ENCODE data around the gene ZNF280C.
"Not testable (repeated sequence)": the region's sequence is repeated elsewhere in the genome, so short reads cannot be mapped to it uniquely, and the experiment has no call there.

Gene ZNF280C, protein sequence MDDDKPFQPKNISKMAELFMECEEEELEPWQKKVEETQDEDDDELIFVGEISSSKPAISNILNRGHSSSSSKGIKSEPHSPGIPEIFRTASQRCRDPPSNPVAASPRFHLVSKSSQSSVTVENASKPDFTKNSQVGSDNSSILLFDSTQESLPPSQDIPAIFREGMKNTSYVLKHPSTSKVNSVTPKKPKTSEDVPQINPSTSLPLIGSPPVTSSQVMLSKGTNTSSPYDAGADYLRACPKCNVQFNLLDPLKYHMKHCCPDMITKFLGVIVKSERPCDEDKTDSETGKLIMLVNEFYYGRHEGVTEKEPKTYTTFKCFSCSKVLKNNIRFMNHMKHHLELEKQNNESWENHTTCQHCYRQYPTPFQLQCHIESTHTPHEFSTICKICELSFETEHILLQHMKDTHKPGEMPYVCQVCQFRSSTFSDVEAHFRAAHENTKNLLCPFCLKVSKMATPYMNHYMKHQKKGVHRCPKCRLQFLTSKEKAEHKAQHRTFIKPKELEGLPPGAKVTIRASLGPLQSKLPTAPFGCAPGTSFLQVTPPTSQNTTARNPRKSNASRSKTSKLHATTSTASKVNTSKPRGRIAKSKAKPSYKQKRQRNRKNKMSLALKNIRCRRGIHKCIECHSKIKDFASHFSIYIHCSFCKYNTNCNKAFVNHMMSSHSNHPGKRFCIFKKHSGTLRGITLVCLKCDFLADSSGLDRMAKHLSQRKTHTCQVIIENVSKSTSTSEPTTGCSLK

DNA sequence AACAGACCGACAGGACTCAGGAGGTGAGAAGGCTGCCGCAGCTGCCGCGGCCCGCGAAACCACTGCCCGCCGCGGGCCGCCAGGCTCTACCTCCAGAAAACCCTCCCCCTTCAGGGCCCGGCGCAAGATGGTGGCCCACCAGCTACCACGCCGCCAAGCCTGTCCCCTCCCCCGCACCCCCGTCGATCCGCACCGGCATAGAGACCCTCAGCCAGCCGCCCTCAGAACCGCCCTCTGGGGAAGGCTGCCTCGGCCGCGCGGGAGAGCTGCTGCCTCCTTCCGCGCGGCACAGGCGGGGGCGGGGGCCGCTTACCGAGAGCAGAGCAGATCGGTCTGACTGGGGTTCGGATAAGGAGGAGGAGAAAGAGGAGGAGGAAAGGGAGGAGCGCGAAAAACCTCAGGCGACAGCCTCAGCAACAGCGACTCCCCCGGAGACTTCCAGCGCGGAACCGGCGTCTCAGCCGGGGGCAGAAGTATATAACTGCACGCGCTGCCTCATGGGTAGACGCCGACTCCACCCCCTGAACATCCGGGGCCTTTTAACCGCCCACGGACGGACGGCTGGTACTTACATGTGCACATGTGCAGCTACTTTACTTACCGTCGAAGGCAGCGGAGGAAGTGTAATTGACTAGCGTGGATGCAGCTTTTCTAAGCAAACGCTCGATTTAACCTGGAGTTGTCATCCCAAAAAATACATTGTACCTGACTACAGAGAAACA lies at the start of gene ZNF280C:
TSS of gene ZNF280C (minus strand) at position 451 of the 722 bp plus-strand sequence. CDS start 8,450 bp downstream, outside the sequence.
- DNase-seq, result peak; percentile 73

DNA sequence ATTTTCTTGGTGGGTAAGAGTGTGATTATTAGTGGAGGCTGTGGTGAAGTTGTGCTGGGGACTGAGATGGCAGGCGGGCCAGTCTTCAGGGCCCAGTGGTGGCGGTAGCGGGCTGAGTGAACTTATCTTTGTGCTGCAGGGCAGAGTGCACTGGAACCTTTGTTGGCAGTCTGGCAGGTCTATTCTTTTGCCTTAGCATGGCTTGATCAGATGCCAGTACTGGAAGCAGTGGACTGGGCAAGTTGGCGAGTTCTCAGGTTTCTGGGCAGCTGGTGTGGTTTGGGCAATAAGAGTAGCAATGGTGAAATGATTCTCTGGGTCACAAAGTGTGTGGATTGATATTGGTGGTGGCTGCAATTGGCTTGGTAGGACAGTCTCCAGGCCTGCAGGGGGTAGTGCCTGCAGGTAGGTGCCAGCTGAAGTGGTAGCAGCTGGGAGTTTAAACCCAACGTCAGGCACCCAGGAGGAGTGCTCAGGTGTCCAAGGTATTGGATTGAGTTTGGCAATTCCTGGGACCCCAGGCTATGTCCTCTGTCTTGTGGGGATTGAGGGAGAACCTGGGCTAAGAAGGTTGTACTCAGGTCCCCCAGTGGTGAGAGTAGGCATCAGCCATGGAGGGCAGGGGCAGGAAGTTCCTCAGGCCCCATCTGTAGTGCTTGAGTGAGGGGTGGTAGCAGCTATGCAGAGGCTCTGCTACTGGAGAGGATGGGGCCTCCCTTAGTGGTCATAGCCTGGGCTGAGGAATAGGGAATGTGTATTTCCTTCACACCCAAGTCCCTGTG lies 36.1 kb upstream of the ZNF280C start:
- DNase-seq, result no peak

GRCh38 chrX:130301977-130302376 lies 33.3 kb upstream of the ZNF280C start:
- DNase-seq, result no peak

DNA sequence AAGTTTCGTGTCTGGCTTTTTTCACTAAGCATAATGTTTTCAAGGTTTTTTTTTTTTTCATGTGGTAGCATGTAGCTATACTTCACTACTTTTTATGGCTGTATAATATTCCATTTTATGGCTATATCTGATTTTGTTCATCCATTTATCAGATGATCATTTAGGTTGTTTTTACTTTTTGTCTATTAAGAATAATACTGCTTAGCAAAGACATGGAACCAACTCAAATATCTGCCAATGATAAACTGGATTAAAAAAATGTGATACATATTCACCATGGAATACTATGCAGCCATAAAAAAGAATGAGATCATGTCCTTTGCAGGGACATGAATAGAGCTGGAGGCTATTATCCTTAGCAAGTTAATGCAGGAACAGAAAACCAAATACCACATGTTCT lies 32.7 kb upstream of the ZNF280C start:
- no peak for DNase-seq

GRCh38 chrX:130300010-130300282 lies 31.2 kb upstream of the ZNF280C start:
- DNase-seq, result no peak

DNA sequence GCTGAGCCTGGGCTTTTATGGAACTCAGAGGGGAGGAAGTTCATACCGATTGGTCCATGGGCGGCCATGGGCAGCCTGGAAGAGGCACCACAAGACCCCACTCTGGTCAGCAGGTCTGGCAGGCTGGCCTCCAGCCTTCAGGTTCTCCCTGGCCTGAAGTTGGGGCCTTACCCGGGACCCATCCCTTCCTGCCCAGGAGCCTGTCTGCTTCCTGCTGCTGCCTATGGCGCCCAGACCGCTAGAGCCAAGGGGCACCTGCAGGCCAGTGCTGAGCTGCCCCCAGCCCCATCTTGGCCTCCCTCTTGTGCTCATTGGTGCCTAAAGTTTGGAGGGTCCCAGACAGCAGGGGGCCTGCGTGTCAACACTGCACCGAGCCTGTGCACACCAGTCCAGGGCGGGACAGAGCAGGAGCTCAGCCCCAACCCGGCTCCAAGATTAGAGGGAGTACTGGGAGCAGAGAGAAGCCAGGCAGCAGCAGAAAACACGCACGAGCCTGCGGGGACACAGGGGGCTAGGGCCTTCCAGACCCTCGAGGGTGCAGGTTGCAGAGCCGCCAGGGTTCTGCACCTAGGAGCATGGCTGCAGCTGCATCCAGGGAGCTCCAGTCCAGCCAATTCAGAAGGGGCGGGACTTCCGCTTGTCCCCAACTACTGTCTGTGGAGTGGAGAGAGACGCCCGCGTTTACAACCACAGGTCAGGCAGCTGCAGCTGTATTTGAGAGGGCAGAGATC lies 30.7 kb upstream of the ZNF280C start:
- DNase-seq, result no peak

DNA sequence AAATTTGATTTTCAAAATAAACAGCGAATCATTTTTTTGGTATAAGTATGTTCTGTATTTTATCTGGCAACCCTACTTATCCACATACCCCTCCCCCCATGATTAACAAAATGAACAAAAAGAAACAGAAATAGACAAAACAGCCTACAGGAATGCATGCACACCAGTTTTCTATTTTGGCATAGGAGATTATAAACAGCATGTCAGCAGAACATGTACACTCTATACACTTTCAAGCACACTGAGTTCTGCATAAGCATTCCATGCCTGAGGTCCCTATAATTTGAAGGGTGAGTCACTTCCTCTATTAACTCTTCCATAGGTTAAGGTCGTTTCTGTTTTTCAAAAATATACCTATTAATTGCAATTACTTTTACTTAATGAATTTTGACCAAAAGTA lies 28.0 kb upstream of the ZNF280C start:
- no peak for DNase-seq

- DNase-seq, result no peak
These were observed 27.6 kb upstream of the ZNF280C start for GRCh38 chrX:130296297-130296678.

GRCh38 chrX:130295519-130296296 lies 27.0 kb upstream of the ZNF280C start:
- DNase-seq, result no peak

- DNase-seq, result no peak
These were observed 18.5 kb upstream of the ZNF280C start for GRCh38 chrX:130287071-130287770.

DNA sequence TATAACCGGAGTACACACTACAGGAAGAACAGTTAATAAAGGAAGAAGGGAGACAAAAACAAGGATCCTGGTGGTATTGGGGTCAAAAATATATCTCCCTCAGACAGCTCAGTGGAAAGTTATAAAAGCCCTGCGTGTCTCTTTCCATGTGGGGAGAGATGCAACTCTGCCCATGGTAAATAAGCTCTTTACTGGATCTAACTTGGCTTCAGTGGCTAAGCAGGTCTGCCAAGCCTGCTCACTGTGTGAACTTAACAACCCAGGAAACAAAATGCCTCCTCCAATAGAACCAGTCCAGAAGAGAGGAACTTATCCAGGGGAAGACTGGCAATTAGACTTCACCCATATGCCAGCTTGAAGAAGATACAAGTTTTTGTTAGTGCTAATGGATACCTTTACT lies 17.0 kb upstream of the ZNF280C start:
- no peak for DNase-seq

DNA sequence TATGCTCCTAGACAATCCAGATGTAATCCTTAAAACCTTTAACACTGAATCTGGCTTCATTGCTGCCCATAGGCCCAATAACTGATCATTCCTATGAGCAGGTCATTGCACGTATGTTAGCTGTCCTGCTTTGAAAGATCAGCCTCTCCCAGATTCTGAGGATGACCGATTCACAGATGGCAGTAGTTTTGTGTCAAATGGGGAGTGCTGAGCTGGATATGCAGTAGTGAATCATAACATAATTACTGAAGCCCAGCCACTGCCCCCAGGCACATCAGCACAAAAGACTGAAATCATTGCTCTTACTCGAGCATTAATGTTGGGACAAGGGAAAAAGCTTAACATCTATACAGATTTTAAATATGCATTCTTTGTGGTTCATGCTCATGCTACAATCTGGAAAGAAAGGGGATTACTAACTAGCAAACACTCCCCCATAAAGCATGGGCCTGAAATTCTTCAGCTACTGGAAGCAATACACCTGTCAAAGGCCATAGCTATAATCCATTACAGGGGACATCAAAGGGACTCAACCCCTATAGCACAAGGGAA lies 16.4 kb upstream of the ZNF280C start:
- no peak for DNase-seq

DNA sequence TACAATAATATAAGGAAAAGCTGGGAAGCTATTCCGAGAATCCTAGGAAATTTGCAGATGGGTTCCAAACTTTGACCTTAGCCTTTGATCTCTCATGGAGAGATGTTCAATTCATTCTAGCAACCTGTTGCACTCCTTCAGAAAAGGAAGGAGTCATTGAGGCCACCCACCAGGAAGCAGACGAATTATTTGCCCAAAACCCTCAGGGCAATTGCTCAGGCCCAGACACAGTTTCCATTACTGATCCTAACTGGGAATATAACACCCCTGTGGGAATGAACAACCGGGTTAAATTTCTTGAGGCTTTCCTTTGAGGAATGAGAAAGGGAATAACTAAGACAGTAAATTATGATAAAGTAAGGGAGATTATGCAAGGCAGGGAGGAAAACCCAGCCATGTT lies 13.5 kb upstream of the ZNF280C start:
- DNase-seq, result no peak

DNA sequence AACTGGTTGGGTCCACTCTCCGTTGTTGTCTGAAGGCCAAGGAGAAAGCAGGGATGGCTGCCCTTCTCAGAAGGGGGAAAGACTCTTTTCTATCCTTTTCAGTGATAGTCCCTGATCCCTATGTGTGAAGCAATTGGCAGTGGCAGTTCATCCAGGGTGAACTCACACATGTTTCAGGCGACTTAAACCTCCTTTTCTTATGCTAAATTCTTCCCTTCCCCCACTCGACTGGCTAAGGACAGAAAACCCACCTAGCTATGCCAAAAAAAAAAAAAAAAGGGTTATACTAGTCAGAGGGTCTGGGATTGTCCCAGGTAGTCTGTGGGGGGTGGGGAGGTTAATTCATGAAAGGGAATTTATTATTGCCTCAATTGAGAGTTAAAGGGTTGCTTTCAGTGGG lies 12.2 kb upstream of the ZNF280C start:
- no peak for DNase-seq

GRCh38 chrX:130272253-130272652 lies 3.6 kb upstream of the ZNF280C start:
- DNase-seq, result not testable (repeated sequence)

DNA sequence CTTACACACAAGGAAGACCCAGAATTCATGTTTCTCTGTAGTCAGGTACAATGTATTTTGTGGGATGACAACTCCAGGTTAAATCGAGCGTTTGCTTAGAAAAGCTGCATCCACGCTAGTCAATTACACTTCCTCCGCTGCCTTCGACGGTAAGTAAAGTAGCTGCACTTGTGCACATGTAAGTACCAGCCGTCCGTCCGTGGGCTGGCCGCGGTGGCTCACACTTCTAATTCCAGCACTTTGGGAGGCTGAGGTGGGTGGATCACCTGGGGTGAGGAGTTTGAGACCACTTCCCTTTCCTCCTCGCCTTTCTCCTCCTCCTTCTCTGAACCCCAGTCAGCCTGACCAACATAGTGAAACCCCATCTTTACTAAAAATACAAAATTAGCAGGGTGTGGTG lies 692 bp upstream of the ZNF280C start:
- DNase-seq, result not testable (repeated sequence)

DNA sequence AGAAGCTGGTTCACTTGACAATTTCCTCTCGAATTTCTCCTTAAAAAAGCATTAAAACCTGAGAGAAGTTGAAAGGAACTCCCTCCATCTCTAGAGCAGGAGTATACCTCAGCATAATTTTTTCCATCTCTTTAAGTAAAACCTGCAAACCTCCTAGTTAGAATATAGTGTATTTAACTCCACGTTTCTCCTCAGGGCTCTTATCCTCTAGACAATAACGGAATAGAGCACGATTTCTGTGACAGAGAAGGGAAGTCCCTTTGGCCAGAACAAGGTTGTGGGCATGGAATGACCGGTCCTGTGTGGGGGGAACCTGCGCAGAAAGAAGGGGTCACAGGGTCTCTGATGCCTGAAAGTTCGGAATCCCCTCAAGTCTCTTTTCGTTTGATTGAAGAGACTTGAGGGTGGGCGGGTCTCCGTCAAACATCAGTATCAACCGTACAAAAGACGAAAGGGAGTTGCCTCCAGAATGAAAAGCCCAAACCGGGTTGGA lies 697 bp downstream of the ZNF280C start:
- no peak for DNase-seq

- no peak for DNase-seq
These were observed 4.1 kb downstream of the ZNF280C start for GRCh38 chrX:130264573-130264972.

GRCh38 chrX:130263016-130263415 lies 5.7 kb downstream of the ZNF280C start:
- no peak for DNase-seq

DNA sequence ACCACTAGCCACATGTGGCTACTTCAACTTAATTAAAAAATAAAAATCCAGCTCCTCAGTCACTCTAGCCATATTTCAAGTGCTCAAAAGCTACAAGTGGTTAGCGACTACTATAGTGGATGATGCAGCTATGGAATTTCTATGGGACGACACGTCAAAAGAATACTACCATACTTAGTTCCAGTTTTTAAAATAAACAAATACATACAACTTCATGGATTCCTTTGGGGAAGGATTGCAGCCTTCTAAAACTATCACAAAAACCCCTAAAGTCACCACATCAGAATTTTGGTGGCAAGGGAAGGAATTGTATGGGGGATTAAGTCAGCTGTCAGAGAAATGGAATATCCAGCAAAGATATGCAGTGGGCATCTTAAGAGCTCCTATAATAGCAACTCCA lies 6.5 kb downstream of the ZNF280C start:
- no peak for DNase-seq

All from amniotic stem cell (primary cell).